HG03520 (cell line): Measurements from ENCODE around the gene ASTN2.

Experiments
- ATAC-seq: cut with Tn5 transposase; IDR thresholded peaks from one replicate; pipeline ENCODE4 v1.9.1; 2021; ENCODE audit warnings: mild to moderate bottlenecking, moderate library complexity; ENCODE audit not compliant: unreplicated experiment

Gene ASTN2

GRCh38 chr9:117187498-117187897, 227.4 kb downstream of the ASTN2 start:
- no peak for ATAC-seq

GRCh38 chr9:117184173-117184572, 230.7 kb downstream of the ASTN2 start:
- ATAC-seq = no peak

DNA sequence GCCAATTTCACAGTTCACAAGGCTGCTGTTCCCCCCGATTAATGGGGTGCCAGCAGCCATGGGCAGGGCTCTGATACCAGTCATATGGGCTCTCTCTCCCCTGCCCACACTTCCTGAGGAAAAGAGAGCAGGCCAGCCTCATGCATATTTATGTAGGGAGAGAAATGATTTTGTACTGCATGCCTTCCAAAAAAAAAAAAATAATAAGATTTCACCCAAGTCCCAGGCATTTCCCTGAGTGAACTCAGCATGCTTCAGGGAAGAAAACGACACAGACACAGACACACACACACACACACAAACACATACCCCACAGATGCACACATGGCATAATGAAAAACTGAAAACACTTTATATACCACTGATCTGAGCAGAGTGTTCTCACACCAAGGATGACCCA, 232.8 kb downstream of the ASTN2 start:
- no peak for ATAC-seq

GRCh38 chr9:117180896-117181445, 233.9 kb downstream of the ASTN2 start:
- ATAC-seq = no peak

DNA sequence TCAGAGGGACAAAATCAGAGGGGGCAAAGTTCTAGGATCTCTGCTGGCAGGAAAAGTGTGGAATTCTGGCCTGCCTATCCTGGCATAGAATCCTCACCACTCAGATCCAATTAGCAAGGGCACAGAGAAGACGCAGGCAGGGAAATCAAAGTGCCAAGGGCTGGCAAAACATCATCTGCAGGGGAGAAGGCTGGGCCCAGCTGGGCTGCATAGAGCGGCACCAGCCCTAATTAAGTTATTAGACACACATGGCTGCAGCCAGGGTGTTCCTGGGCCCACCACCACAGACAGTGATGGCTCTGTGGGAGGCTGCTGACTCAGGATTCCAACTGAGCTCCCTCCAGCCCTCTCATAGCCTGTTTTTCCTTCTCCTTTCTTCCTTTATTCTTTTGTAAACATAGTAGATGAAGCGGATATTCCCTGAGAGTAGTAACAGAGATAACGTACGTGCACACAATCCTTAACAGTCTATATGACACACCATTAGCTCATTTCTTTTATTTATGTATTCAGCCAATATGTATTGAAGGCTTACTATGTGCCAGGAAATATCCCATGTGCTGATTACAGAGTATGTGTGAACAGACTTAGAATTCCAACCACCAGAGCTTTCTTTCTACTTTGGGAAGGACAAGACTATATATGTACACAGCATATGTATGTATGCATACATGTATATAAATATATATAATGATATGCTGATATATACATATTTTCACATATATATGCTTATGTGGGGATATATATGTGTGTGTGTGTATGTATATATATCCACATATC, 236.1 kb downstream of the ASTN2 start:
- no peak for ATAC-seq

- no peak for ATAC-seq
These were observed 244.3 kb downstream of the ASTN2 start for GRCh38 chr9:117170567-117170966.

DNA sequence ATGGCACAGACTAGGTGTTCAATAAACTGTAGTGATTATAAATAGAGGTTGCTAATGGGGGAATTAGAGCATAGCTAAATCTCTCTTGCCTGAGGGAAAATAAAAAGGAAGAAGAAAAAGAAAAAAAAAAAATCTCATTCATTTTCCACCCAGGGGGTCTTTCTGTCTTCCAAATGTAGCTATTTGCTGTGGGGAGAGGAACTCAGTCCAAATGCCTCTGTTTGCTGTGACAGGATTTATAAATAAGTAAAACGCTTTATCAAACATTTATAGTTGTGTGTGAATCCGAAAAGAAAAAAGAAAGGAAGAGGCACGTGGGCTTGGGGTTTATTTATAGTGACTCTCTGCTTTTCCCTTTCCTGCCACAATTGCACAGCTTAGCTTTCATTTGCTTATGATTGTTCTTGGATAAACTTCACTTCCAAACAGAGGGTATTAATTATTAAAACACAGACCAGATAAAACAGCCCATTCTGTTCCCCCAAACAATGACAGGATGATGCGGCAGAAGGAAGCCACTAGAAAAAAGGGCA, 245.7 kb downstream of the ASTN2 start:
- ATAC-seq = no peak

GRCh38 chr9:117164512-117164911, 250.3 kb downstream of the ASTN2 start:
- no peak for ATAC-seq

GRCh38 chr9:117160254-117160653, 254.6 kb downstream of the ASTN2 start:
- ATAC-seq = no peak

GRCh38 chr9:117156771-117157535, 257.9 kb downstream of the ASTN2 start:
- no peak for ATAC-seq

- ATAC-seq = no peak
These were observed 258.6 kb downstream of the ASTN2 start for GRCh38 chr9:117156144-117156688.

GRCh38 chr9:117153021-117153420, 261.8 kb downstream of the ASTN2 start:
- ATAC-seq = no peak

- no peak for ATAC-seq
These were observed 263.1 kb downstream of the ASTN2 start for GRCh38 chr9:117151716-117152115.

GRCh38 chr9:117149996-117150395, 264.9 kb downstream of the ASTN2 start:
- ATAC-seq = no peak

DNA sequence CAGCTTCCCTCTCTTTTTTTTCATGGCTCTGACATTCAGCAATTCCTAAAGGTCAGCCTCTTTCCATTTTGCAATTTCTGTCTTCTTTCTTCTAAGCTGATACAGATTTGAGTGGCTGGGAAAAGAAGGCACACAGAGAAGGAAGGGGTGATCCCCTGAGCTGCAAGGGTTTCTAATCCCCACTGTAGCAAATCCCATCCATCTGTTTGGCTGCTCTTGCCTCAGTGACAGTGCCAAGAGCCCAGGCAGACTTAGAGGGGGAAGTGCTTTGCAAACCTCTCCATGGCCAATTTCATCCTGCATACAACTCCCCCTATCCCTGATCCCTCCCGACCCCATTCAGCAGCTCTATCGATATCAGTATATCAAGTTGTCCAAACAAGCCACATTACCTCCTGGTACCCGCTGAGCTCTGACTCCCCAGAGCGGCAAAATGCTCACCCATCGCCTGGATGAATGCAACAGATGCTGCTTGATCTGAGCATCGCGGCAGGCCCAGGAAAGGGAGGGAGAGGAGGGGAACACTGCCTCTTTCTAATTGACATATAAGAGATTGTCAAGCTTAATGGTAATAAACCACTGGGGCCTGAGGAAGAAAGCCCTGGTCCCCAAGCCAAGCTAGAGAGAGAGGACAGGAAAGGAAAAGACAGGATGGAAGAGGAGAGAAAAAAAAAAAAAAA, 268.9 kb downstream of the ASTN2 start:
- no peak for ATAC-seq

- no peak for ATAC-seq
These were observed 269.8 kb downstream of the ASTN2 start for GRCh38 chr9:117145081-117145480.

GRCh38 chr9:117138231-117138630, 276.6 kb downstream of the ASTN2 start:
- ATAC-seq = no peak

DNA sequence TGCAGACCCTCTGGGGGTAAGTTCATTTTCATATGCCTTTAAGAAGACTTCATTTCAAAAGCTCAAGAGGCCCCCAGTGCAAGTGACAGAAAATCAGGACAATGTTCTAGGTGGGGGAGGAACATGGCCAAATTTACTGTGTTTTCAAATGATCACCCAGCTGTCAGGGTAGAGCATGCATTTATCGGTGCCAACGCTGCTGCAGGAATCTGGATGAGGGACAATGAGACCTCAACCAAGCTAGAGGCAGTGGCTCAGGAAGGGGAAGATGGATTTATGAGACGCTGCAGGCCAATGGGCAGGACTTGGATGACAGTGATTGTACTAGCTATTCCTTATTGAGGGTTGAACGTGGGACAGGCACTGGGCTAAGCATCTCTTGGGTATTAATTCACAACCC, 278.4 kb downstream of the ASTN2 start:
- ATAC-seq = no peak

DNA sequence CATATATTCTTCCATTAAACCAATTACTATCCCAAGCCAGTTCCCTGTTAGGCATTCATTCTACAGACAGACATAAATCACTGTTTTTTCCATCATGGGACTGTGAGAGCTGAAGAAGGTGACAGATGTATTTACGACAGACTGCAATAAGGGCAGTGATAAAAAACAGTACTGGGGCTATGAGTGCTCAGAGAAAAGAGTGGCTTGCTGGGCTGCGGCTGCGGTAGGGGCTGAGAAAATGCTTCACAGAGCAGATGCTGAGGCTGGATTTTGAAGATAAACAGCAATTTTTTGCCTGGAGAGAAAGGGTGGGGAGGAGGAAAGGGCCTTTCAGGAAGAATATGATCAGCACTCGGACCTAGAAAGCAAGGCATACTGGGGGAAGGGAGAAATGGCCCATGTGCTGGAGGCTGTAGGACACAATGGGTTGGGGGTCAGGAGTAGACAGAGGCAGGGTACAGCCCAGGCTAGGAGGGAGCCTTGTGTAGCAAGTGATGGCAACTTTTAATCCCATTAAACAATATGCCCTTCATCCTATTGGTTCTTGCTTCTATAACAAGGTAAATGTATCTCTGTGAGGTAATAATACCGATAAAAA, 279.3 kb downstream of the ASTN2 start:
- no peak for ATAC-seq

GRCh38 chr9:117134826-117135500, 279.9 kb downstream of the ASTN2 start:
- no peak for ATAC-seq
